ENCODE results near the gene ELOVL5.

ELOVL5 gene

GRCh38 chr6:53268858-53269608 lies 79.7 kb downstream of the ELOVL5 start:
- DNase-seq, result no peak

GRCh38 chr6:53266553-53267090 lies 82.1 kb downstream of the ELOVL5 start:
- no peak for DNase-seq

- DNase-seq, result no peak
Observed at GRCh38 chr6:53264915-53265607, 83.7 kb downstream of the ELOVL5 start.

GRCh38 chr6:53264337-53264736 lies 84.4 kb downstream of the ELOVL5 start:
- DNase-seq, result no peak

GRCh38 chr6:53263917-53264316 lies 84.8 kb downstream of the ELOVL5 start:
- DNase-seq, result no peak

- DNase-seq, result no peak
Observed at GRCh38 chr6:53259860-53260580, 88.7 kb downstream of the ELOVL5 start.

GRCh38 chr6:53258774-53259155 lies 90.0 kb downstream of the ELOVL5 start:
- DNase-seq, result no peak

- DNase-seq, result no peak
Observed at GRCh38 chr6:53258076-53258773, 90.5 kb downstream of the ELOVL5 start.

GRCh38 chr6:53257533-53257932 lies 91.2 kb downstream of the ELOVL5 start:
- no peak for DNase-seq

GRCh38 chr6:53257001-53257400 lies 91.7 kb downstream of the ELOVL5 start:
- DNase-seq, result no peak

- no peak for DNase-seq
Observed at GRCh38 chr6:53252177-53252692, 96.5 kb downstream of the ELOVL5 start.

- DNase-seq, result no peak
Observed at GRCh38 chr6:53251033-53251672, 97.6 kb downstream of the ELOVL5 start.

- no peak for DNase-seq
Observed at GRCh38 chr6:53250176-53251032, 98.3 kb downstream of the ELOVL5 start.

- DNase-seq, result no peak
Observed at GRCh38 chr6:53246924-53247323, 101.8 kb downstream of the ELOVL5 start.

GRCh38 chr6:53244958-53245357 lies 103.8 kb downstream of the ELOVL5 start:
- DNase-seq, result no peak

GRCh38 chr6:53244399-53244931 lies 104.3 kb downstream of the ELOVL5 start:
- no peak for DNase-seq

GRCh38 chr6:53241938-53242337 lies 106.8 kb downstream of the ELOVL5 start:
- DNase-seq, result no peak

- DNase-seq, result no peak
Observed at GRCh38 chr6:53240761-53241160, 108.0 kb downstream of the ELOVL5 start.

GRCh38 chr6:53240139-53240538 lies 108.6 kb downstream of the ELOVL5 start:
- DNase-seq, result no peak

- no peak for DNase-seq
Observed at GRCh38 chr6:53239526-53239925, 109.2 kb downstream of the ELOVL5 start.

- no peak for DNase-seq
Observed at GRCh38 chr6:53238311-53238710, 110.4 kb downstream of the ELOVL5 start.

Data from activated CD4-positive, alpha-beta T cell treated with anti-CD3 and anti-CD28 coated beads for 1 hour (primary cell).